HepG2 (cell line): Measurements from ENCODE around the gene CISD1. TPM values are rescaled to one million over a fixed set of nuclear protein-coding genes. Genes with fewer than 3 reads are reported as not detected.

Experiments used
- AGO2 ChIP-seq: fragments of 200-400 bp; formaldehyde crosslinking; optimal IDR thresholded peaks from 2 replicates; pipeline ENCODE3; 2017; ENCODE audit warnings: mild to moderate bottlenecking, low read depth, low read length, moderate library complexity
- BCL6 ChIP-seq: IDR thresholded peaks from 2 replicates; pipeline ENCODE4 v1.6.1; 2016; ENCODE audit warnings: missing genetic modification reagents, missing compliant biosample characterization
- CBX5 ChIP-seq: sonication (generic); formaldehyde crosslinking; IDR thresholded peaks from 2 replicates; pipeline ENCODE4 v1.4.0; 2020; ENCODE audit warnings: missing genetic modification reagents, borderline replicate concordance
- CENPT ChIP-seq: sonication (generic); formaldehyde crosslinking; IDR thresholded peaks from 2 replicates; pipeline ENCODE4 v1.8.0; 2022; ENCODE audit warnings: low read depth, mild to moderate bottlenecking, moderate library complexity, missing genetic modification reagents
- CENPX ChIP-seq: sonication (generic); formaldehyde crosslinking; IDR thresholded peaks from 2 replicates; pipeline ENCODE4 v1.9.0; 2021; ENCODE audit warnings: mild to moderate bottlenecking, missing genetic modification reagents, moderate library complexity
- DBP ChIP-seq: sonication (generic); formaldehyde crosslinking; IDR thresholded peaks from 2 replicates; pipeline ENCODE4 v1.4.0; 2020; ENCODE audit warnings: missing genetic modification reagents; ENCODE audit errors: not compliant biosample characterization
- EHMT2 ChIP-seq: fragments of 200-600 bp; sonication (generic); IDR thresholded peaks from 2 replicates; pipeline ENCODE4 v1.7.0; 2017; ENCODE audit warnings: antibody characterized with exemption, low read depth, low read length, borderline replicate concordance
- ETS1 ChIP-seq: sonication (generic); formaldehyde crosslinking; IDR thresholded peaks from 2 replicates; pipeline ENCODE4 v1.4.0; 2020; ENCODE audit warnings: missing genetic modification reagents
- GZF1 ChIP-seq: sonication (generic); formaldehyde crosslinking; IDR thresholded peaks from 2 replicates; pipeline ENCODE4 v1.5.1; 2020; ENCODE audit warnings: mild to moderate bottlenecking, missing genetic modification reagents
- MAFG ChIP-seq: sonication (generic); formaldehyde crosslinking; IDR thresholded peaks from 2 replicates; pipeline ENCODE4 v1.5.1; 2020; ENCODE audit warnings: mild to moderate bottlenecking, missing genetic modification reagents
- POLR2AphosphoS5 ChIP-seq: IDR thresholded peaks from 2 replicates; pipeline ENCODE4 v1.6.1; 2012; ENCODE audit warnings: low read depth, low read length
- RCOR2 ChIP-seq: IDR thresholded peaks from 2 replicates; pipeline ENCODE4 v1.6.1; 2016; ENCODE audit warnings: missing biosample characterization, missing genetic modification reagents
- ZNF17 ChIP-seq: sonication (generic); formaldehyde crosslinking; IDR thresholded peaks from 2 replicates; pipeline ENCODE4 v1.5.0; 2020; ENCODE audit warnings: mild to moderate bottlenecking, missing genetic modification reagents
- ZNF205 ChIP-seq: IDR thresholded peaks from 2 replicates; pipeline ENCODE4 v1.6.1; 2018; ENCODE audit warnings: missing biosample characterization, missing genetic modification reagents
- ZNF589 ChIP-seq: sonication (generic); formaldehyde crosslinking; conservative IDR thresholded peaks from 2 replicates; pipeline ENCODE4 v1.8.0; 2022; ENCODE audit warnings: mild to moderate bottlenecking, moderate library complexity, missing genetic modification reagents
- polyA plus RNA-seq, 8 experiments: library from polyadenylated mRNA; depleted of rRNA in 3 of 8; stranded (reverse) in 7 of 8; unstranded in 1 of 8; fragments of >200 nt; fragmentation: Illumina TruSeq in 4 of 8; extraction: Trizol in 4 of 8; gene quantifications; 2 replicates each; pipeline versions ENCODE4 v1.2.1 to v1.2.3, GENCODE V29; 2011 to 2016; ENCODE audit warnings: low read depth in 4 of 8, missing spikeins in 1 of 8, mixed read lengths in 1 of 8; ENCODE audit not compliant: insufficient read depth in 1 of 8
- total RNA-seq, 5 experiments: library from RNA; depleted of rRNA; stranded (reverse); fragments of >200 nt; fragmentation: Illumina TruSeq; extraction: Trizol; gene quantifications; 2 replicates each; pipeline ENCODE4 v1.2.3, GENCODE V29; 2016; ENCODE audit warnings: low read depth in 1 of 5
- TF ChIP-seq, protein P1 (sequence below), 2 experiments: IDR thresholded peaks; 2 replicates each; pipeline ENCODE4 v1.6.1; 2011 to 2012; ENCODE audit warnings: low read length in 2 of 2, borderline replicate concordance in 1 of 2, low read depth in 1 of 2, mild to moderate bottlenecking in 1 of 2, moderate library complexity in 1 of 2
- TF ChIP-seq, protein P2 (sequence below): sonication (generic); formaldehyde crosslinking; IDR thresholded peaks from 2 replicates; pipeline ENCODE4 v1.4.0; 2020; ENCODE audit warnings: mild to moderate bottlenecking, missing genetic modification reagents, borderline replicate concordance
- TF ChIP-seq, protein P3 (sequence below): IDR thresholded peaks from 2 replicates; pipeline ENCODE4 v1.6.1; 2016; ENCODE audit warnings: missing genetic modification reagents, missing compliant biosample characterization

CISD1 gene
- total and polyA plus RNA-seq, 2 of the 13 experiments (the other 11 are each of a cell fraction or from before 2014, with no cell fraction given): 63.4 to 78.9 TPM

- TF ChIP-seq CENPT (CRISPR knock-in tag) (peak; percentile 95), DBP (CRISPR knock-in tag) (no peak), ZNF205 (CRISPR knock-in tag) (peak; percentile 60), EHMT2 (no peak), ZNF589 (CRISPR knock-in tag) (peak; percentile 90; the same call in 1 of the 2 replicates), ZNF17 (no peak), ETS1 (CRISPR knock-in tag) (peak; percentile 98; the same call in 1 of the 2 replicates), AGO2 (peak; percentile 80), POLR2AphosphoS5 (peak; percentile 85), GZF1 (CRISPR knock-in tag) (peak; percentile 48; the same call in 1 of the 2 replicates), CENPX (no peak), CBX5 (CRISPR knock-in tag) (peak; percentile 70; the same call in 1 of the 2 replicates), RCOR2 (0 out of 2 replicates have a peak, but pooled peaks have one; percentile 33), BCL6 (peak; percentile 80), MAFG (CRISPR knock-in tag) (no peak)
- TF ChIP-seq, protein P1, sequence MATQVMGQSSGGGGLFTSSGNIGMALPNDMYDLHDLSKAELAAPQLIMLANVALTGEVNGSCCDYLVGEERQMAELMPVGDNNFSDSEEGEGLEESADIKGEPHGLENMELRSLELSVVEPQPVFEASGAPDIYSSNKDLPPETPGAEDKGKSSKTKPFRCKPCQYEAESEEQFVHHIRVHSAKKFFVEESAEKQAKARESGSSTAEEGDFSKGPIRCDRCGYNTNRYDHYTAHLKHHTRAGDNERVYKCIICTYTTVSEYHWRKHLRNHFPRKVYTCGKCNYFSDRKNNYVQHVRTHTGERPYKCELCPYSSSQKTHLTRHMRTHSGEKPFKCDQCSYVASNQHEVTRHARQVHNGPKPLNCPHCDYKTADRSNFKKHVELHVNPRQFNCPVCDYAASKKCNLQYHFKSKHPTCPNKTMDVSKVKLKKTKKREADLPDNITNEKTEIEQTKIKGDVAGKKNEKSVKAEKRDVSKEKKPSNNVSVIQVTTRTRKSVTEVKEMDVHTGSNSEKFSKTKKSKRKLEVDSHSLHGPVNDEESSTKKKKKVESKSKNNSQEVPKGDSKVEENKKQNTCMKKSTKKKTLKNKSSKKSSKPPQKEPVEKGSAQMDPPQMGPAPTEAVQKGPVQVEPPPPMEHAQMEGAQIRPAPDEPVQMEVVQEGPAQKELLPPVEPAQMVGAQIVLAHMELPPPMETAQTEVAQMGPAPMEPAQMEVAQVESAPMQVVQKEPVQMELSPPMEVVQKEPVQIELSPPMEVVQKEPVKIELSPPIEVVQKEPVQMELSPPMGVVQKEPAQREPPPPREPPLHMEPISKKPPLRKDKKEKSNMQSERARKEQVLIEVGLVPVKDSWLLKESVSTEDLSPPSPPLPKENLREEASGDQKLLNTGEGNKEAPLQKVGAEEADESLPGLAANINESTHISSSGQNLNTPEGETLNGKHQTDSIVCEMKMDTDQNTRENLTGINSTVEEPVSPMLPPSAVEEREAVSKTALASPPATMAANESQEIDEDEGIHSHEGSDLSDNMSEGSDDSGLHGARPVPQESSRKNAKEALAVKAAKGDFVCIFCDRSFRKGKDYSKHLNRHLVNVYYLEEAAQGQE (IDR thresholded peaks at IDR 0.05; ENCODE audit: borderline replicate concordance in 1 of 2, low read depth in 1 of 2, low read length in 2 of 2): 0 out of 4 replicates have a peak, but pooled peaks of 1 of the 2 experiments have one; percentile 12
- TF ChIP-seq, protein P2, sequence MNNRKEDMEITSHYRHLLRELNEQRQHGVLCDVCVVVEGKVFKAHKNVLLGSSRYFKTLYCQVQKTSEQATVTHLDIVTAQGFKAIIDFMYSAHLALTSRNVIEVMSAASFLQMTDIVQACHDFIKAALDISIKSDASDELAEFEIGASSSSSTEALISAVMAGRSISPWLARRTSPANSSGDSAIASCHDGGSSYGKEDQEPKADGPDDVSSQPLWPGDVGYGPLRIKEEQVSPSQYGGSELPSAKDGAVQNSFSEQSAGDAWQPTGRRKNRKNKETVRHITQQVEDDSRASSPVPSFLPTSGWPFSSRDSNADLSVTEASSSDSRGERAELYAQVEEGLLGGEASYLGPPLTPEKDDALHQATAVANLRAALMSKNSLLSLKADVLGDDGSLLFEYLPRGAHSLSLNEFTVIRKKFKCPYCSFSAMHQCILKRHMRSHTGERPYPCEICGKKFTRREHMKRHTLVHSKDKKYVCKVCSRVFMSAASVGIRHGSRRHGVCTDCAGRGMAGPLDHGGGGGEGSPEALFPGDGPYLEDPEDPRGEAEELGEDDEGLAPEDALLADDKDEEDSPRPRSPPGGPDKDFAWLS (CRISPR knock-in tag): no peak
- TF ChIP-seq, protein P3, sequence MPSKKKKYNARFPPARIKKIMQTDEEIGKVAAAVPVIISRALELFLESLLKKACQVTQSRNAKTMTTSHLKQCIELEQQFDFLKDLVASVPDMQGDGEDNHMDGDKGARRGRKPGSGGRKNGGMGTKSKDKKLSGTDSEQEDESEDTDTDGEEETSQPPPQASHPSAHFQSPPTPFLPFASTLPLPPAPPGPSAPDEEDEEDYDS (CRISPR knock-in tag): peak; percentile 87
Measured at GRCh38 chr10:58268946-58269781, at the start of gene CISD1 (continued).
